H1 (cell line): ENCODE measurements around the gene PTDSS2. TPM values are rescaled to one million over a fixed set of nuclear protein-coding genes. Genes with fewer than 3 reads are reported as not detected.
"Not testable (repeated sequence)": the region's sequence is repeated elsewhere in the genome, so short reads cannot be mapped to it uniquely, and the experiment has no call there.

Experiments used
- CTCF ChIA-PET: fragments of 300-600 bp; sonication (Branson Sonifier 250); formaldehyde crosslinking; loops from one replicate; lab custom pipeline; 2021; ENCODE audit not compliant: partially characterized antibody; lab: Charles Lee
- POLR2A ChIA-PET: fragments of 300-600 bp; sonication (Branson Sonifier 250); formaldehyde crosslinking; loops from one replicate; lab custom pipeline; 2021; ENCODE audit warnings: inconsistent platforms; ENCODE audit not compliant: partially characterized antibody; lab: Charles Lee
- DNase-seq, 2 experiments: peaks; one replicate each; pipeline versions ENCODE4 v3.0.0 to v3.0.0-alpha.2; 2010 to 2022; ENCODE audit warnings: low spot score in 2 of 2, low read depth in 1 of 2, mixed read lengths in 1 of 2
- FAIRE-seq: peaks from 2 replicates; lab custom pipeline; 2011; peaks lifted over from hg19 to GRCh38; lab: Jason Lieb, UNC
- H2AFZ ChIP-seq: 2 replicates; pipeline ENCODE4 v1.8.1; 2012; ENCODE audit warnings: low read length, inconsistent platforms
- H2AK5ac ChIP-seq: 2 replicates; pipeline ENCODE4 v1.6.1; 2013; ENCODE audit warnings: low read depth, low read length
- H2BK120ac ChIP-seq: replicated peaks from 2 replicates; pipeline ENCODE3; 2013; ENCODE audit warnings: low read depth, low read length, inconsistent platforms
- H2BK12ac ChIP-seq: 2 replicates; pipeline ENCODE4 v1.6.1; 2013; ENCODE audit warnings: low read depth, low read length
- H2BK15ac ChIP-seq: 2 replicates; pipeline ENCODE4 v1.6.1; 2013; ENCODE audit warnings: low read length
- H2BK20ac ChIP-seq: 2 replicates; pipeline ENCODE4 v1.6.1; 2013; ENCODE audit warnings: low read length
- H2BK5ac ChIP-seq: 2 replicates; pipeline ENCODE4 v1.6.1; 2013; ENCODE audit warnings: low read depth, low read length
- H3K14ac ChIP-seq: 2 replicates; pipeline ENCODE4 v1.6.1; 2013; ENCODE audit warnings: inconsistent platforms; ENCODE audit not compliant: insufficient read length
- H3K18ac ChIP-seq: 2 replicates; pipeline ENCODE4 v1.6.1; 2013; ENCODE audit warnings: low read length; ENCODE audit errors: extremely low read depth
- H3K23ac ChIP-seq: 2 replicates; pipeline ENCODE4 v1.6.1; 2013; ENCODE audit warnings: inconsistent platforms; ENCODE audit not compliant: insufficient read length
- H3K23me2 ChIP-seq: 2 replicates; pipeline ENCODE4 v1.6.1; 2013; ENCODE audit warnings: low read depth, low read length
- H3K27ac ChIP-seq: 2 replicates; pipeline ENCODE4 v1.6.1; 2011; ENCODE audit warnings: low read depth, low read length, inconsistent platforms
- H3K27me3 ChIP-seq, 4 experiments: replicated peaks in 1 of 4; 1 replicate in 1 of 4; 2 replicates in 3 of 4; pipeline versions ENCODE4 v1.6.1 to v1.8.1; 2011 to 2013; ENCODE audit warnings: low read length in 3 of 4, mild to moderate bottlenecking in 3 of 4, inconsistent platforms in 2 of 4, mixed read lengths in 2 of 4, moderate library complexity in 1 of 4; ENCODE audit not compliant: control insufficient read depth in 3 of 4, insufficient read depth in 3 of 4; ENCODE audit errors: extremely low read depth in 1 of 4
- H3K36me3 ChIP-seq, 4 experiments: 2 replicates each; pipeline versions ENCODE4 v1.6.1 to v1.8.1; 2011 to 2013; ENCODE audit warnings: mild to moderate bottlenecking in 4 of 4, low read length in 3 of 4, moderate library complexity in 2 of 4, control low read depth in 1 of 4, inconsistent platforms in 1 of 4; ENCODE audit not compliant: insufficient read depth in 4 of 4, control insufficient read depth in 2 of 4
- H3K4ac ChIP-seq: replicated peaks from 2 replicates; pipeline ENCODE3; 2013; ENCODE audit warnings: low read length, low read depth, mixed read lengths, inconsistent platforms; ENCODE audit not compliant: insufficient read length
- H3K4me1 ChIP-seq, 4 experiments: replicated peaks in 1 of 4; 1 replicate in 1 of 4; 2 replicates in 3 of 4; pipeline versions ENCODE4 v1.6.1 to v1.8.1; 2011 to 2013; ENCODE audit warnings: low read length in 3 of 4, inconsistent platforms in 2 of 4, mixed read lengths in 1 of 4; ENCODE audit not compliant: insufficient read depth in 4 of 4, control insufficient read depth in 3 of 4
- H3K4me2 ChIP-seq, 2 experiments: 2 replicates each; pipeline versions ENCODE4 v1.6.1 to v1.8.1; 2011 to 2013; ENCODE audit warnings: low read depth in 2 of 2, low read length in 2 of 2, control low read depth in 1 of 2, inconsistent platforms in 1 of 2, mild to moderate bottlenecking in 1 of 2; ENCODE audit not compliant: insufficient read depth in 1 of 2
- H3K4me3 ChIP-seq, 4 experiments: fragments of 200-600, 300-600 bp in 1 of 4; sonication (generic), shearing (Covaris generic), sonication (Bioruptor Twin) in 1 of 4; 2 replicates each; pipeline versions ENCODE4 v1.5.1 to v1.8.1; 2011 to 2016; ENCODE audit warnings: low read length in 4 of 4, low read depth in 3 of 4, control low read depth in 2 of 4, inconsistent platforms in 2 of 4, mild to moderate bottlenecking in 2 of 4, mixed read lengths in 1 of 4, moderate library complexity in 1 of 4; ENCODE audit not compliant: insufficient read depth in 2 of 4; ENCODE audit errors: extremely low read depth in 1 of 4
- H3K56ac ChIP-seq: replicated peaks from 2 replicates; pipeline ENCODE3; 2013; ENCODE audit warnings: low read depth, mild to moderate bottlenecking, mixed read lengths, low read length, inconsistent platforms; ENCODE audit not compliant: insufficient read length
- H3K79me1 ChIP-seq: 2 replicates; pipeline ENCODE4 v1.6.1; 2013; ENCODE audit warnings: low read depth, low read length, control low read depth
- H3K79me2 ChIP-seq, 2 experiments: 2 replicates each; pipeline versions ENCODE4 v1.6.1 to v1.8.1; 2012 to 2013; ENCODE audit warnings: low read length in 2 of 2, mild to moderate bottlenecking in 2 of 2, inconsistent platforms in 1 of 2; ENCODE audit not compliant: insufficient read depth in 2 of 2, control insufficient read depth in 1 of 2
- H3K9ac ChIP-seq, 4 experiments: replicated peaks in 1 of 4; 1 replicate in 1 of 4; 2 replicates in 3 of 4; pipeline versions ENCODE4 v1.6.1 to v1.8.1; 2011 to 2013; ENCODE audit warnings: low read depth in 3 of 4, low read length in 3 of 4, control low read depth in 2 of 4, mild to moderate bottlenecking in 2 of 4, moderate library complexity in 2 of 4, inconsistent platforms in 1 of 4; ENCODE audit errors: extremely low read depth in 1 of 4
- H3K9me3 ChIP-seq, 2 experiments: 2 replicates each; pipeline versions ENCODE4 v1.6.1 to v1.8.1; 2012 to 2013; ENCODE audit warnings: mild to moderate bottlenecking in 2 of 2, moderate library complexity in 2 of 2, control low read depth in 1 of 2, inconsistent platforms in 1 of 2, low read depth in 1 of 2, low read length in 1 of 2, mixed read lengths in 1 of 2; ENCODE audit not compliant: insufficient read depth in 2 of 2
- H4K20me1 ChIP-seq, 2 experiments: replicated peaks in 1 of 2; 2 replicates each; pipeline versions ENCODE3 to v1.8.1; 2011 to 2013; ENCODE audit warnings: inconsistent platforms in 2 of 2, low read length in 2 of 2, mild to moderate bottlenecking in 1 of 2; ENCODE audit not compliant: insufficient read depth in 2 of 2, control insufficient read depth in 1 of 2
- H4K5ac ChIP-seq: 2 replicates; pipeline ENCODE4 v1.6.1; 2013; ENCODE audit warnings: low read length, low read depth, mixed read lengths, inconsistent platforms; ENCODE audit not compliant: insufficient read length
- H4K8ac ChIP-seq: 2 replicates; pipeline ENCODE4 v1.8.0; 2013; ENCODE audit warnings: mild to moderate bottlenecking, moderate library complexity, low read length, inconsistent platforms; ENCODE audit not compliant: insufficient read depth; ENCODE audit errors: extremely low read depth
- H4K91ac ChIP-seq: replicated peaks from 2 replicates; pipeline ENCODE3; 2013; ENCODE audit warnings: low read length, mixed read lengths, inconsistent platforms; ENCODE audit not compliant: insufficient read length
- WGBS, 2 experiments: shearing (Covaris generic) in 1 of 2; methylation state at CpG; one replicate each; pipeline versions ENCODE4 v1.1.6 to v1.1.7; 2013 to 2015; ENCODE audit warnings: low lambda C conversion rate in 2 of 2, mixed read lengths in 2 of 2, inconsistent platforms in 1 of 2, low coverage in 1 of 2, missing lambda C conversion rate in 1 of 2; ENCODE audit not compliant: insufficient replicate concordance in 2 of 2, insufficient coverage in 1 of 2, insufficient read length in 1 of 2; ENCODE audit errors: extremely low coverage in 1 of 2, missing lambda C conversion rate in 1 of 2; 5-methylcytosine and 5-hydroxymethylcytosine counted together
- polyA plus RNA-seq, 7 experiments: library from polyadenylated mRNA; depleted of rRNA in 3 of 7; stranded (reverse) in 5 of 7; unstranded in 2 of 7; fragments of >200 nt in 5 of 7; fragments of 200-250 nt in 2 of 7; gene quantifications; 1 replicate in 5 of 7; 2 replicates in 1 of 7; 4 replicates in 1 of 7; pipeline versions ENCODE4 v1.2.1 to v1.2.3, GENCODE V29; 2011 to 2013; ENCODE audit warnings: missing spikeins in 2 of 7, mixed read lengths in 2 of 7
- total RNA-seq: library from RNA; stranded (reverse); fragmentation: NEBNext Ultra II Directional; extraction: Animal tissue kit (Norgen Biotek cat#: 25700); gene quantifications from 2 replicates; pipeline ENCODE4 v1.2.1, GENCODE V29; 2021

Gene PTDSS2
- total and polyA plus RNA-seq, 2 of the 8 experiments (the other 6 are each of a cell fraction or from before 2014, with no cell fraction given) = 48.7 to 68.2 TPM

DNA sequence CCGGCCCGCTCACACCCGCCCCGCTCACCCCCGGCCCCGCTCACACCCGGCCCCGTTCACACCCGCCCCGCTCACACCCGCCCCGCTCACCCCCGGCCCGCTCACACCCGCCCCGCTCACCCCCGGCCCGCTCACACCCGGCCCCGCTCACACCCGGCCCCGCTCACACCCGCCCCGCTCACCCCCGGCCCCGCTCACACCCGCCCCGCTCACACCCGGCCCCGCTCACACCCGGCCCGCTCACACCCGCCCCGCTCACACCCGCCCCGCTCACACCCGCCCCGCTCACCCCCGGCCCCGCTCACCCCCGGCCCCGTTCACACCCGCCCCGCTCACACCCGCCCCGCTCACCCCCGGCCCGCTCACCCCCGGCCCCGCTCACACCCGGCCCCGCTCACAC lies 48.9 kb upstream of the PTDSS2 start:
- H4K91ac ChIP-seq, POLR2A ChIA-PET, H2BK15ac ChIP-seq, H3K14ac ChIP-seq, H2AFZ ChIP-seq, FAIRE-seq, H3K56ac ChIP-seq, H3K4me1 ChIP-seq, H2BK20ac ChIP-seq, H3K18ac ChIP-seq, H4K20me1 ChIP-seq, CTCF ChIA-PET, H3K27me3 ChIP-seq, H2AK5ac ChIP-seq, H3K79me2 ChIP-seq, DNase-seq, H2BK120ac ChIP-seq, H3K4me2 ChIP-seq, H3K4ac ChIP-seq, H4K5ac ChIP-seq, H3K27ac ChIP-seq, H2BK12ac ChIP-seq, H3K4me3 ChIP-seq, H4K8ac ChIP-seq, H2BK5ac ChIP-seq, H3K9me3 ChIP-seq, H3K79me1 ChIP-seq, H3K23ac ChIP-seq, H3K23me2 ChIP-seq, H3K9ac ChIP-seq: not testable (repeated sequence)
- H3K36me3 ChIP-seq = peaks cover 0 to 28% (median 0%) of the 10 kb centered on the region in 4 experiments; a peak in 3 of 8 replicates
- WGBS, 2 experiments = no CpG with 5 or more reads among the region's 52 CpGs
